Suppressor macrophage treated with lipopolysaccharide for 4 hours (primary cell): ENCODE results near the gene NOTCH3.

Experiments used
- DNase-seq: peaks from one replicate; pipeline ENCODE4 v3.0.0-alpha.2; 2020

Gene NOTCH3

GRCh38 chr19:15122331-15123030 is 78.3 kb downstream of the NOTCH3 start:
- DNase-seq = no peak

GRCh38 chr19:15120135-15121026 is 80.4 kb downstream of the NOTCH3 start:
- no peak for DNase-seq

- no peak for DNase-seq
Observed at GRCh38 chr19:15118789-15119494, 81.9 kb downstream of the NOTCH3 start.

GRCh38 chr19:15118248-15118647 is 82.5 kb downstream of the NOTCH3 start:
- no peak for DNase-seq

GRCh38 chr19:15116856-15117255 is 83.9 kb downstream of the NOTCH3 start:
- no peak for DNase-seq

GRCh38 chr19:15115762-15116615 is 84.8 kb downstream of the NOTCH3 start:
- DNase-seq = no peak

GRCh38 chr19:15115080-15115479 is 85.7 kb downstream of the NOTCH3 start:
- DNase-seq = no peak

- DNase-seq = no peak
Observed at GRCh38 chr19:15114153-15114540, 86.6 kb downstream of the NOTCH3 start.

GRCh38 chr19:15113245-15114152 is 87.3 kb downstream of the NOTCH3 start:
- DNase-seq = no peak

GRCh38 chr19:15112385-15112784 is 88.4 kb downstream of the NOTCH3 start:
- no peak for DNase-seq

GRCh38 chr19:15111758-15112157 is 89.0 kb downstream of the NOTCH3 start:
- no peak for DNase-seq

GRCh38 chr19:15110418-15110815 is 90.4 kb downstream of the NOTCH3 start:
- no peak for DNase-seq

GRCh38 chr19:15109768-15110417 is 90.9 kb downstream of the NOTCH3 start:
- no peak for DNase-seq
